Psoas muscle (tissue), 8 donors: ENCODE measurements around the gene COL4A2. TPM values are rescaled to one million over a fixed set of nuclear protein-coding genes. Genes with fewer than 3 reads are reported as not detected.
A peak's percentile ranks its signal among the peaks of the same experiment; 100 is the strongest.

Experiments
- ATAC-seq, 4 donors: fragments of 200-7000 bp; cut with Tn5 transposase; one replicate each; pipeline ENCODE4 v1.9.1; 2020; ENCODE audit warnings: moderate library complexity in 3 of 4, mild to moderate bottlenecking in 2 of 4
- DNase-seq, 2 donors: peaks; one replicate each; pipeline ENCODE4 v3.0.0-alpha.2; 2020
- H3K27ac ChIP-seq: fragments of 200-600 bp; one replicate; pipeline ENCODE4 v1.8.0; 2022
- H3K27me3 ChIP-seq, 3 donors: fragments of 200-600 bp in 1 of 3; one replicate each; pipeline versions ENCODE4 v1.6.1 to v1.8.0; 2013 to 2022; ENCODE audit warnings: low read length in 2 of 3, mild to moderate bottlenecking in 2 of 3, moderate library complexity in 1 of 3; ENCODE audit not compliant: insufficient read depth in 3 of 3
- H3K36me3 ChIP-seq, 2 donors: fragments of 200-600 bp in 1 of 2; one replicate each; pipeline versions ENCODE4 v1.6.1 to v1.8.0; 2013 to 2022; ENCODE audit warnings: low read depth in 1 of 2, mild to moderate bottlenecking in 1 of 2, moderate library complexity in 1 of 2; ENCODE audit not compliant: insufficient read depth in 1 of 2
- H3K4me1 ChIP-seq: fragments of 200-600 bp; one replicate; pipeline ENCODE4 v1.8.0; 2022
- H3K4me3 ChIP-seq: fragments of 200-600 bp; one replicate; pipeline ENCODE4 v1.8.0; 2022; ENCODE audit warnings: mild to moderate bottlenecking
- H3K9me3 ChIP-seq: fragments of 200-600 bp; one replicate; pipeline ENCODE4 v1.8.0; 2022
- CTCF ChIP-seq: fragments of 200-600 bp; IDR thresholded peaks from one replicate; pipeline ENCODE4 v1.8.0; 2022; ENCODE audit warnings: antibody characterized with exemption
- WGBS, 3 donors: extraction: QIAGEN DNeasy Blood & Tissue Kit; methylation state at CpG; one replicate each; pipeline versions ENCODE4 v1.1.6 to v1.1.7; 2013; 5-methylcytosine and 5-hydroxymethylcytosine counted together
- intact Hi-C, 2 donors: fragments of 100-400 bp; cut with DNase I; formaldehyde crosslinking; loops; one replicate each; pipeline versions ENCODE4 v1.11.0 to v1.14.2; 2022
- polyA plus RNA-seq, 3 donors: library from polyadenylated mRNA; stranded (reverse); fragments of 200-250 nt; gene quantifications; one replicate each; pipeline ENCODE4 v1.2.3, GENCODE V29; 2013
- total RNA-seq, 4 donors: library from RNA; stranded (reverse); fragmentation: NEBNext Ultra II Directional in 2 of 4; extraction: Animal tissue kit (Norgen Biotek cat#: 25700) in 2 of 4; gene quantifications; one replicate each; pipeline versions ENCODE4 v1.2.1 to v1.2.4, GENCODE V29; 2021 to 2023
- donor health status: healthy with polysubstance abuse.
- donor health status: DM: no; HTN: no; CAD: no; lungs with moderate emphysema.
- donor health status: Bipolar disorder and iron deficiency.
- donor health status: healthy.
- donor health status: DM: yes; HTN: yes; CAD: no.
- donor health status: DM: no; HTN: no; CAD: no.
- donor health status: DM: no; HTN: no; CAD: no.
- donor health status: DM: yes; HTN: yes; CAD: no.

The COL4A2 gene
- total and polyA plus RNA-seq, 7 donors = 25.8 to 84.5 (median 57.8) TPM

GRCh38 chr13:110380359-110381028 is 73.4 kb downstream of the COL4A2 start:
- Histone ChIP-seq H3K4me3 (no peak overlapping the region), H3K27ac (peak overlapping the region; percentile 9), H3K9me3 (no peaks in the 10 kb centered on the region), H3K27me3 (peaks cover 0 to 8% (median 5%) of the 10 kb centered on the region in 3 donors), H3K4me1 (peaks cover 16% of the 10 kb centered on the region), H3K36me3 (no peaks in the 10 kb centered on the region)
- ATAC-seq (no peak), DNase-seq (no peak)
- TF ChIP-seq CTCF = no peak
- WGBS, 3 donors = 84 to 87% (median 85%) methylated on average over 14 of the region's 14 CpGs
- intact Hi-C loops = no loop called here

GRCh38 chr13:110381029-110381360 is 73.9 kb downstream of the COL4A2 start:
- H3K4me3 ChIP-seq = no peak overlapping the region
- intact Hi-C loops = no loop called here
- H3K27ac ChIP-seq = no peak overlapping the region
- no peak for DNase-seq
- H3K9me3 ChIP-seq = no peaks in the 10 kb centered on the region
- H3K4me1 ChIP-seq = peaks cover 16% of the 10 kb centered on the region
- no peak for ATAC-seq
- TF ChIP-seq CTCF = no peak
- WGBS, 3 donors = 88 to 94% (median 93%) methylated on average over 12 of the region's 12 CpGs
- peaks cover 0 to 8% (median 5%) of the 10 kb centered on the region in 3 donors for H3K27me3 ChIP-seq
- H3K36me3 ChIP-seq = no peaks in the 10 kb centered on the region

GRCh38 chr13:110382229-110382628 is 75.1 kb downstream of the COL4A2 start:
- intact Hi-C loops = no loop called here
- Histone ChIP-seq H3K36me3 (no peaks in the 10 kb centered on the region), H3K9me3 (no peaks in the 10 kb centered on the region), H3K27ac (peak overlapping the region; percentile 36), H3K27me3 (peaks cover 0 to 5% (median 3%) of the 10 kb centered on the region in 3 donors), H3K4me1 (peaks cover 12% of the 10 kb centered on the region), H3K4me3 (no peak overlapping the region)
- DNase-seq (no peak), ATAC-seq (peak in 1 of 4 donors; percentile 35)
- TF ChIP-seq CTCF = no peak
- 57 to 60% (median 58%) methylated on average over 3 of the region's 3 CpGs for WGBS, 3 donors

GRCh38 chr13:110382830-110383229 is 75.7 kb downstream of the COL4A2 start:
- TF ChIP-seq CTCF = no peak
- DNase-seq = no peak

More at GRCh38 chr13:110382830-110383229, 75.7 kb downstream of the COL4A2 start:
- Histone ChIP-seq H3K4me1 (peaks cover 18% of the 10 kb centered on the region), H3K36me3 (no peaks in the 10 kb centered on the region), H3K27me3 (peaks cover 0 to 5% (median 3%) of the 10 kb centered on the region in 3 donors), H3K9me3 (no peaks in the 10 kb centered on the region), H3K4me3 (no peak overlapping the region), H3K27ac (peak overlapping the region; percentile 5)
- 88 to 93% (median 91%) methylated on average over 4 of the region's 4 CpGs for WGBS, 3 donors
- ATAC-seq = no peak
- intact Hi-C loops = no loop called here
